Stimulated activated CD4-positive, alpha-beta T cell treated with anti-CD3 and anti-CD28 coated beads, Interleukin-2, amount 100 ng/mL, for 48 hours (primary cell): Measurements from ENCODE around the gene ALDH6A1.
"Not testable (repeated sequence)": the region's sequence is repeated elsewhere in the genome, so short reads cannot be mapped to it uniquely, and the experiment has no call there.

Experiments
- DNase-seq, 2 donors: peaks; one replicate each; pipeline ENCODE4 v3.0.0-alpha.2; 2020

The ALDH6A1 gene

GRCh38 chr14:74084277-74085046 lies at the start of gene ALDH6A1, which contains the start of gene LIN52:
Gene ALDH6A1, minus strand, starts transcription at chr14:74084453. Its CDS starts 59 bp downstream, at chr14:74084394.
Gene LIN52, plus strand, starts transcription at chr14:74084956. Its CDS starts 19 bp downstream, at chr14:74084975.
- peak; percentile 100 for DNase-seq

- DNase-seq, result no peak
Measured at GRCh38 chr14:74127634-74128033, 43.4 kb upstream of the ALDH6A1 start.

- DNase-seq, result no peak
Measured at GRCh38 chr14:74126315-74127013, 42.2 kb upstream of the ALDH6A1 start.

- not testable (repeated sequence) for DNase-seq
Measured at GRCh38 chr14:74125487-74125886, 41.2 kb upstream of the ALDH6A1 start.

- not testable (repeated sequence) for DNase-seq
Measured at GRCh38 chr14:74111395-74112216, 27.4 kb upstream of the ALDH6A1 start.

- DNase-seq, result no peak
Measured at GRCh38 chr14:74109369-74109768, 25.1 kb upstream of the ALDH6A1 start.

GRCh38 chr14:74105381-74105780 lies 21.1 kb upstream of the ALDH6A1 start:
- DNase-seq, result no peak

- DNase-seq, result no peak
Measured at GRCh38 chr14:74089251-74090020, 5.2 kb upstream of the ALDH6A1 start.

- DNase-seq, result no peak
Measured at GRCh38 chr14:74085828-74086227, 1.6 kb upstream of the ALDH6A1 start.

- peak; percentile 12 to 27 for DNase-seq
Measured at GRCh38 chr14:74085047-74085637, 889 bp upstream of the ALDH6A1 start.

GRCh38 chr14:74083784-74084276 lies 423 bp downstream of the ALDH6A1 start:
- DNase-seq, result peak in 1 of 2 donors; percentile 3

GRCh38 chr14:74083161-74083560 lies 1.1 kb downstream of the ALDH6A1 start:
- DNase-seq, result no peak

- no peak for DNase-seq
Measured at GRCh38 chr14:74081491-74081890, 2.8 kb downstream of the ALDH6A1 start.

GRCh38 chr14:74080820-74081460 lies 3.3 kb downstream of the ALDH6A1 start:
- DNase-seq, result no peak

GRCh38 chr14:74077401-74077800 lies 6.9 kb downstream of the ALDH6A1 start:
- DNase-seq, result no peak

- no peak for DNase-seq
Measured at GRCh38 chr14:74065746-74066575, 18.3 kb downstream of the ALDH6A1 start.

- DNase-seq, result no peak
Measured at GRCh38 chr14:74064883-74065282, 19.4 kb downstream of the ALDH6A1 start.

GRCh38 chr14:74064426-74064825 lies 19.8 kb downstream of the ALDH6A1 start:
- DNase-seq, result no peak

GRCh38 chr14:74062809-74063150 lies 21.5 kb downstream of the ALDH6A1 start:
- no peak for DNase-seq

- DNase-seq, result no peak
Measured at GRCh38 chr14:74049876-74050495, 34.3 kb downstream of the ALDH6A1 start.
